HG02763 (cell line): ENCODE results near the gene SYAP1.
"Not testable (repeated sequence)": the region's sequence is repeated elsewhere in the genome, so short reads cannot be mapped to it uniquely, and the experiment has no call there.

Experiments
- ATAC-seq: cut with Tn5 transposase; IDR thresholded peaks from one replicate; pipeline ENCODE4 v1.9.1; 2021; ENCODE audit warnings: mild to moderate bottlenecking, moderate library complexity; ENCODE audit not compliant: unreplicated experiment

The SYAP1 gene, protein sequence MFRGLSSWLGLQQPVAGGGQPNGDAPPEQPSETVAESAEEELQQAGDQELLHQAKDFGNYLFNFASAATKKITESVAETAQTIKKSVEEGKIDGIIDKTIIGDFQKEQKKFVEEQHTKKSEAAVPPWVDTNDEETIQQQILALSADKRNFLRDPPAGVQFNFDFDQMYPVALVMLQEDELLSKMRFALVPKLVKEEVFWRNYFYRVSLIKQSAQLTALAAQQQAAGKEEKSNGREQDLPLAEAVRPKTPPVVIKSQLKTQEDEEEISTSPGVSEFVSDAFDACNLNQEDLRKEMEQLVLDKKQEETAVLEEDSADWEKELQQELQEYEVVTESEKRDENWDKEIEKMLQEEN

DNA sequence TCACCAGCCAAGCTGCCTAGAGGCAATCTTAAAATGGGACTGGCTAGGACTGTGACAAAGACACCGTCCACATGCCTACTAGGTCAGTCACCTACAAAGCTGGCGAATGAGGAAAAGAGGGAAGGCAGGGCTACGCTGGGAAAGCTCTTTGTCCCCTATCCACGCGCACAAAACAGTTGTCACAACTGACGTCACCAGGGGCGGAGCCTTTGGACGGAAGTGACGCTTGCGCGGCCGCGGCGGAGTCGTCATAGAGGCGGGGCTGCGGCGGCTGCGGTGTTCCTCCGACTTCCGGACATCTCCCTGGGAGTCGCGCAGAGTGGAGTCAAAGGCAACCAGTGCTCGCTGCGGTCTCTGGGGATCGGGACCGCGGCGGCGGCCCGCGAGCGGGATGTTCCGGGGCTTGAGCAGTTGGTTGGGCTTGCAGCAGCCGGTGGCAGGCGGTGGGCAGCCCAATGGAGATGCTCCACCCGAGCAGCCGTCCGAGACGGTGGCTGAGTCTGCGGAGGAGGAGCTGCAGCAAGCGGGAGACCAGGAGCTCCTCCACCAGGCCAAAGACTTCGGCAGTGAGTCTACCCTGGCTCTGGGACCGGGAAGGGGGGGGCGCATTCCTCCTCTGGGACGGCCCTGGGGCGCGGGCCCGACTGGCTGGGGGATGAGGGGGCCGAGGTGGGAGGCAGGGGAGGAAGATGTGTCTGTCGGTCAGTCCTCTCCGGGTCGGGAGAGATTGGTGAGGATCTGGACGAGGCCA, at the start of gene SYAP1:
Gene SYAP1 (plus strand): TSS at position 279 of the 751 bp plus-strand sequence. CDS start 113 bp downstream, at position 392.
- ATAC-seq = peak; percentile 99

DNA sequence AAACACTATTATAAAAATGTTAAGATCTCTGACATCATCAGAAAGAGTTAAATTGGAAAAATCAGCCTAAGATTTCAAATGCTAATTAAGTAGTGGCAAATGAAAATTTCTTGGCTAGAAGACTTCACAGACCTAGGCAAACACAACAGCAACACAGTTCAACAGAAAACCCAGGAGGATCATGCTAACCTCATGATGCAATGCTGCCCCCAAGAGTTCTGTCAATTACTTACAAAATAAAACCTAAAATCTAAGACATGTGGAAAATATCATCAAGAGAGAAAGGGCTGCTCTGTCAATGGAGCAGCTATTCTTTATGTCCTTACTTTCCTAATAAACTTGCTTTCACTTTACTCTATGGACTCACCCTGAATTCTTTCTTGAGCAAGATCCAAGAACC, 48.4 kb upstream of the SYAP1 start:
- ATAC-seq = no peak

DNA sequence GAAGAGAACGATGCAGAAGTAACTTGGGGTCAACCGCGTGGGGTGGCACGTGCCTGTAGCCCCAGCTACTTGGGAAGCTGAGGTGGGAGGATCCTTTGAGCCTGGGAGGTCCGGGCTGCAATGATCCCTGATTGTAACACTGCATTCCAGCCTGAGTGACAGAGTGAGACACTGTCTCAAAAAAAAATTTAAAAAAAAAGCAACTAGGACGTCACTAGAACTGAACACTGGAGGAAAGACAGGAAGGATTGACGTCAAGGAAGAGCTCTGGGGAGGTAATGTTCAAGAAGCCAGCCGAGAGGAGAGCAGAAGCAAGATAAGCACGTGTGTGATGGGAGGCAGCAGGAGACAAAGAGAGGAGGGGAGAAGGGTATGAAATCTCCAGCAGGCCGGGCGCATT, 40.7 kb upstream of the SYAP1 start:
- ATAC-seq = no peak

DNA sequence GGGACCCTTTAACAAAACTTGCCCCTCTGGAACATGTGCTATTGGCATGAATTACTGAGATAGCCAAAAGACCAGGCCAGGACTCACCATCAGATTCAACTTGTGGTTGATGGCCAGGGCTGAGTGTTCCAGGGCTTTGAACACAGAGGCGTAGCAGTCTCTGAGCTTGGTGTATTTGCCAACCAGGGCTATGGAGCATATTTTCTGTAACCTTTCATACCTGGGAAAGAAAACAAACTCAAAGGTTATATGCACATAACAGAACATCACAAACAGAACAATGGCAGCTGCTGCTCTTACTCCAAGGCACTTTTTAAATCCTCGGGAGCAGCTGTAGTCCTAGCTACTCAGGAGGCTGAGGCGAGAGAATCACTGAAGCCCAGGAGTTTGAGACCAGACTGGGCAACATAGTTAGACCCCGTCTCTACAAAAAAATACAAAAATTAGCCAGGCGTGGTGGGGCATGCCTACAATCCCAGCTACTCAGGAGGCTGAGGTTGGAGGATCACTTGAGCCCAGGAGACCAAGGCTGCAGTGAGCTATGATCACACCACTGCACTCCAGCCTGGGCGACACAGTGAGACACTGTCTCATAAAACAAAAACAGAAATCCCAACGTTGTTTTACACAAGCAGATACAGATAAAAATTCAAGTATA, 36.3 kb upstream of the SYAP1 start:
- ATAC-seq = no peak

DNA sequence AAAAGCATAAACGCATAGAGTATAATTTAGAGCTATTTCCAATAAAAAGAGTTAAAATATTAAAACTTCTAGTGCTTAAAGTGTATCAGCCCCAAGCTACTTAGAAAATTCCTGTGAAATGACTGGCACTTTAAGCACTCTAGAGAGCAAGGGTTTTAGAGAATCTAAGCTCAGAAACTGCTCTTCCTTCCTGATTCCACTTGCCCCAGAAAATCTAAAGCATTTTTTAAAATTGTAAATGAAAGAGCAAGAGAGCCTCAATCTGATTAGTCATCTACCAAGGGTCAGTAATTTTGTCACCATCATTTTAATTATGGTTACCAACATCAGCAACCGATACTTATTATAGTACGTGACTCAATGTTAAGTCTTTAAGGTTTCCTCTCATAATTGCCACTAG, 31.9 kb upstream of the SYAP1 start:
- ATAC-seq = no peak

DNA sequence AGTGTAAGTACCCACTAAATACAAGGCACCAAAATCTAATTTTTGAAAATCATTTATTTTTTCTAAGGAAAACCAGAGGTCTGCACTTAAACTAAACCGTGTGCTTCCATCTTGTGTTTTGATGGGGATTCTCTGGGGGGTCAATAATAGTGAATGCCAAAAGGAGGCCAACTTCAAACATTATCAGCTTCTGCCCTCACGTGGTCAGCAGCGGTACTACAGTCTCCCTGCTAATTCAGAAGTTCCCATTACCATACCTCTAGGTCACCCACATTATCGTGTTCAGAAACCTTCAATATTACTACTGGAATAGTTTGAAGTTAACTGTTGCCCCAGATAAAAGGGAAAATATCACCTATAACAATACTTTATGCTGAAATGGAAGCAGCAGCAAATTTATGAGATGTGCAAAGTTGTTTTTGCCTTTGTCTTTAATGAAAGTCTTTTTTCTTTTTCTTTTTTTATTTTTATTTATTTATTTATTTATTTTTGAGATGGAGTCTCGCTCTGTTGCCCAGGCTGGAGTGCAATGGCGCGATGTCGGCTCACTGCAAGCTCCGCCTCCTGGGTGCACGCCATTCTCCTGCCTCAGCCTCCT, 24.2 kb upstream of the SYAP1 start:
- no peak for ATAC-seq

DNA sequence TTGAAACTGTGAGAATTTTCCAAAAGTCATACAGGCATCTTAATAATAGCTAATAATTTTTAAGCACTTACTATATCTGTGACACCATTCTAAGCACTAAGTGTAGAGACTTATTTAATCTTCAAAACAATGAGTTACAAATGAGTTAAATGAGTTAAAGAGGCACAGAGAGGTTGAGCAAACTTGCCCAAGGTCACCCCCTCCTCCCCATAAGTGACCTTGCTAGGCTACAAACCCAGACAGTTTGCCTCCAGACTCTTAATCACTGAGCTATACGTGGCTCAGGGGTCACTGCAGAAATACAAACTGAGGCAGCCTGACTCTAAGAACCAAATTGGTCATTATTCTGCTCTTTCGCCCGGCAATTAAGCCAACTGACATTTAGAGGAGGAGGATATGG, 22.5 kb upstream of the SYAP1 start:
- ATAC-seq = no peak

DNA sequence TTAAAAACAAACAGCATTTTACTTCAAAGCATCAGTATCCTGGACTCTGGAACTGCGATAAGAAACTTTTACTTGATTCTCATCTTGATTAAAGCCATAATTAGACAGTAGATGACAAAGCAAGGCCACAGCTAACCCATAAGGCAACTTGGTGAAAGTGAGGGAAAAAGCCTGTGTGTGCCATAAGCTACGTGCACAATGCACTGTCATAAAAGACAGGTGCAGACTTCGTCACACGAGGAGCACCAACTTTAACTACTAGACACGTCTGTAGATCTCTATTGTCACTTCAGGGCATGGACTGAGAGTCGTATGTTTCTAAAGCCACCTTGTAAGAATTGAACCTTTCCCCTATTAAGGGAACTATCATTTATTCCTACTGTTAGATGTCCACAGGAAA, 20.0 kb upstream of the SYAP1 start:
- ATAC-seq = no peak

DNA sequence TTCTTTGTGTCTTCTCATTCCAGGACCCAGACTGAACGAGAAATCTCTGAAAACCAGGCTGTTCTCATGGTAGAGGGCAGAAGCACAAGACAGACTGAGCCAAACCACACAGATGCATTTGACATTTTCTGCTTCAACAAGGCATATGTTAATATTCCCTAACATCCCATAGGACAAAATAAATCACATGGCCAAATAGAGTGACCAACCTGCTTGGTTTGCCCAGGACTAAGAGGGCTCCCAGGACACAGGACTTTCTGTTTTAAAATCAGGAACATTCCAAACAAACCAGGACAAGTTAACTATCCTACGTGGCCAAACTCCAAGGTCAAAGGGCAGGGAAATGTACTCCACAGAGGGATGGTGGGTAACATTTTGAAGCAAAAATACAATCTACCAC, 18.7 kb upstream of the SYAP1 start:
- ATAC-seq = no peak

DNA sequence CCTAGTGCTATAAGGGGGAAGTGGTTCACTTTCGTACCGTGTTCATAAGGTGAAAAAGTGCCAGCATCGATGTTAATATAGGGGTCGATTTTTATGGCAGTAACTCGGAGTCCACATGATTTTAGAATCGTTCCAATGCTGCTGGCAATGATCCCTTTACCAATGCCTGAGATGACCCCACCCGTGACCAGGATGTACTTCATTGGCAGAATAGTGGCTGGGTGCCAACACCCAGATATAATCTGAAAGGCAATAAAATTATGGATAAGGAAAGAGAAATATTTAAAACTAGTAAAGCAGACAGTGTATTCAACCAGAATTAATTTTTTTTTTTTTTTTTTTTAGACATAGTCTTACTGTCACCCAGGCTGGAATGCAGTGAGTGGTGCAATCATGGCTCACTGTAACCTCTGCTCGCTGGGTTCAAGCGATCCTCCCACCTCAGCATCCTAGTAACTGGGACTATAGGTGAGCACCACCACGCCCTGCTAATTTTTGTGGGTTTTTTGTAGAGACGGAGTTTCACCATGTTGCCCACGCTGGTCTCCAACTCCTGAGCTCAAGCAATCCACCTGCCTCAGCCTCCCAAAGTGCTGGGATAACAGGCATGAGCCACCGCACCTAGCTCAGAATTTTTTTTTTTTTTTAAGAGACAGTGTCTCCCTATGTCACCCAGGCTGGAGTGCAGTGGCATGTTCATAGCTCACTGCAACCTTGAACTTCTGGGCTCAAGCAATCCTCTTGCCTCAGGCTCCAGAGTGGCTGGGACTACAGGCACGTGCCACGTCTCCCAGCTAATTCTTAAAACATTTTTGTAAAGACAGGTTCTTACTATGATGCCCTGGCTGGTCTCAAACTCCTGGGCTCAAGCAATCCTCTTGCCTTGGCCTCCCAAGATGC, 16.5 kb upstream of the SYAP1 start:
- no peak for ATAC-seq

DNA sequence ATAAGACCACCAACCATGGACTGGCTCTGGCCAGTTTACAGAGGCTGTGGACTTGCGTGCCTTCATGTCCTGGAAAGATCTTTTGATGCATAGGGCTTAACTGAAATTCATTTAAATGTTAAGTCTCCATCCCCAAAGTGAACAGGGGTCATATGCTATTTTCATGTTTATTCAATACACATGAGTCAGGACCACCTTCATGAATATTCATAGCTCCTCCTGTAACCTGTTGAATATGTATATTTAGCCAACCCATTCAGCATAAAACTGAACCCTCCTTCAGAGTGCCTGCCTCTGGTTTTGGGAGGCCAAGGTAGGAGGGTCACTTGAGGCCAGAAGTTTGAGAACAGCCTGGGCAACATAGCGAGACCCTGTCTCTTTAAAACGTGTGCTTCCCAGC, 14.0 kb upstream of the SYAP1 start:
- peak; percentile 10 for ATAC-seq

DNA sequence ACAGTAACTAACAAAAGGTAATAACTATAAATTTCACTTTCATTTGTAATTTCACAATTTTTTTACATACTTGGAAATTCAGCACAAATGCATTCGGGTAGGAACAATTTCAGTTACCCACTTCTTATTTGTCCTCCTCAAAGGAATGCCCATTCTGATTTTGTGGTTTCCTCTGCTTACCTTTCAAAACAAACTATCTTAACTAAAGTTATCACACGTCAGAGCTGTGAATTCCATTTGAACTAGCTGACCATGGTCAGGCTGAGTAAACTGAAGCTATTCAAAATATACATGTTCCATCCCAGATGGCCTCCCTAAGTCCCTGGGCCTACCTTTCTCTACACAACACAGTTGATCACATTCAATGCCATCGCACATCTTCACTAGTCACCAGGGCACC, 11.4 kb upstream of the SYAP1 start:
- no peak for ATAC-seq

DNA sequence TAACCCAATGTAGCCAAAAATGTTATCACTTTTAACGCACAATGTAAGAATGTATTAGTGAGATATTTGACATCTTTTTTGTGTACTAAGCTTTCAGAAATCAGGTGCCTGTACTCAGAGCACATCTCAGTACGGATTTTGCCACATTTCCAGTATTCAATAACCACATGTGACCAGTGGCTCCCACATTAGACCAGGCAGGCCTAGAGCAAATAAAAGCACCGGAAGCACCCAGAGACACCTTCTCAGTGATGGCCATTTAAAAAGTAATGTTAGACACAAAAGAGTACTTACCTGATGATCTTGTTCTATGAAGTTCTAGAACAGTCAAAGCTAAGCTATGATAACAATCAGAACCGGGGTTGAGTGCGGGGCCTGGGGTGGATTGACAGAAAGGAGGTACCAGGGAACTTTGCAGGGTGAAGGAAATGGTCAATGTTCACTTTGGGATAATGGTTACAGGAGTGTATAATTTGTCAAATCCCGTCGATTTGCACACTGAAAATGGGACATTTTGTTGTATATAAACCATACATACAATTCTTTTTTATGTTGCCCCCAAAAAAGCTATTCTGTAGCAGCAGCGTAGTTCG, 8.1 kb upstream of the SYAP1 start:
- no peak for ATAC-seq

DNA sequence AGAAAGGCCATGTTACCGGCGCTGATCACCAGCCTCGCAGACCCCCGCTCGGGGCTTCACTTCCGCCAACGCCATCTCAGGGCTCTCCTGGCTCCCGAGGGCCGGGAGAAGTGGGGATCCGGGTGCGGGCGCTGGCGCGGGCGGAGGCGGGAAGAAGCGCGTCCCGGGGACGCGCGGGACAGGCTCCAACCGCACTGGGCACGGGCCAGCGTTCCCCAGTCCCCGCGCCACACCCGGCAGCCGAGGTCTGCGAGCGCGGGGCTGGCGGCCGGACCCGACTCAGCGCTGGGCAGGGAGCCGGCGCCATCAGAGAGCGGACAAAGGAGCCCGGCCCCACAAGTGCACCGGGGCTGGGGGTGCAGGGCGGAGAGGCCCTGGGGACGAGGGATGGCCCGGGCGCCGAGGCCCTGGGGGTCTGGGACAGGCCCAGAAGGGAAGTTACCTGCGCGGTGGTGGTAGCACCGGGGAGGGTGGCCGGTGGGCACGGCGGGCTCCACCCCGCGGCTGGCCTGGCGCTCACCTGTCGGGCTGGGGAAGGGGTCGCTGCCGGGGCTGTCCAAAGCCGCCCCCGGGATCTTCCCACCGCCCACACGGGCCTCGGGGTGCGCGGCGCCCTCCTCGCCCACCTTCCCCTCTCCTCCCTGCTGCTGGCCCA, 7.4 kb upstream of the SYAP1 start:
- ATAC-seq = peak; percentile 26

DNA sequence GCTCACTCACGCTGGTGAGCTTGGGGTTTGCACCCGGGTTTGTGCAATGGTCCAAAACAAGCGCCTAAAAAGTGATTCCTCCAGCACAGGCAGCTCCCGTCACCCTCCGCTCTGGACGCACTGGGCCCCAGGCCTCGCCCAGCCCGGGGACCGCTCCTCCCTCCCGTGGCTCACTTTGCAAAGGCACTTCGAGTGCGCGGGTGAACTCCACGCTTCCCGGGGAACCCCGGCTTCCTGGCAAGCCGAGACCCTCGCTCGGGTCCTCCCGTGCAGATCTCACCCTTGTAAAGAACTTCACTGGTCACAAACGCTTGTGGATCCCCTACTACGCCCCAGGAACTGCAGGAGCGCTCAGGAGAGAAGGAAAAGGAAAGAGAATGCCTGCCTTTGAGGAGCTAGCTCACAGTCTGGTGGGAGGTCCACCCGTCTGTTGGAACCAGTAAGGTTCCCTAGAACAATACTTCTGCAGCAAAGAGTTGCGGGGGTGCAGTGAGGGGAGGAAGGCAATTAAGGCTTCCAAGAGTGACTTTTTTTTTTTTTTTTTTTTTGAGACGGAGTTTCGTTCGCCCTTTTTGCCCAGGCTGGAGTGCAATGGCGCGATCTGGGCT, 6.8 kb upstream of the SYAP1 start, which contains the start of gene CTPS2:
Gene CTPS2 (minus strand): TSS at position 122 of the 608 bp plus-strand sequence. CDS start 9,767 bp downstream, outside the sequence.
- ATAC-seq = peak; percentile 61

DNA sequence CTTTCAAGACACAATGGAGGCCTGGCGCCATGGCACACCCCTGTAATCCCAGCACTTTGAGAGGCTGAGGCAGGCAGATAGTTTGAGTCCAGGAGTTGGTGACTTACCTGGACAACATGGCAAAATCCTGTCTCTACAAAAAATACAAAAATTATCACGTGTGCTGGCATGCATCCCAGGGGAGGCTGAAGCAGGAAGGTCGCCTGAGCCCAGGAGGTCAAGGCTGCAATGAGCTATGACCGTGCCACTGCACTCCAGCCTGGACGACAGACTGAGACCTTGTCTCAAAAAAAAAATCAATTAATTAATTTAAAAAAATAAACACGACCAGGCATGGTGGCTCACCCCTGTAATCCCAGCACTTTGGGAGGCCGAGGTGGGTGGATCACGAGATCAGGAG, 4.9 kb upstream of the SYAP1 start:
- ATAC-seq = no peak

DNA sequence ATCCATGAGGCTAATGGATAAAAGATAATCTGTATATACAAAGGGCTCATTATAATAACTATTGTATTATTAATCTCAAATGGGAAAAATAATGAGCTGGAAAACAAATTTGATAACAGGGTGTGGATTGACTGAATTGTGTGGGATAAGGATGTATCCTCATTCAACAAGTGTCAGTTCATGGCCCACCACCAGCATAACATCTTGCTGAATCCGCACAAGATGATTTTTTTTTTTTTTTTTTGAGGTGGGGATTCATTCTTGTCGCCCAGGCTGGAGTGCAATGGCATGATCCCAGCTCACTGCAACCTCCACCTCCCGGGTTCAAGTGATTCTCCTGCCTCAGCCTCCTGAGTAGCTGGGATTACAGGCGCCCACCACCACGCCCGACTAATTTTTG, 3.8 kb upstream of the SYAP1 start:
- ATAC-seq = not testable (repeated sequence)

DNA sequence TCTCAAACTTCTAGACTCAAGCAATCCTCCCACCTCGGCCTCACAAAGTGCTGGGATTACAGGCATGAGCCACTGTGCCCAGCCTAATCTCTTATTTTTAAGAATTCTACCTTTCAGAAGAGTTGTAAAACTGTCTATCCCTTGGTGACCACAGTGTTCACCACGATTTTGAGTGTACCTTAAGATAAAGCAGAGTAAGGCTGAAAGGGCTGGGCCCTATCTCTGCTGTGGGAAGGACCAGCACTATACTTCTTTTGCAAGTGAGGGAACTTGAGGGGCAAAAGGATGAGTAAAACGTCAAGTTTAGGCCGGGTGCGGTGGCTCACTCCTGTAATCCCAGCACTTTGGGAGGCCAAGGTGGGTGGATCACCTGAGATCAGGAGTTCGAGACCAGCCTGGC, 3.0 kb upstream of the SYAP1 start:
- ATAC-seq = not testable (repeated sequence)

DNA sequence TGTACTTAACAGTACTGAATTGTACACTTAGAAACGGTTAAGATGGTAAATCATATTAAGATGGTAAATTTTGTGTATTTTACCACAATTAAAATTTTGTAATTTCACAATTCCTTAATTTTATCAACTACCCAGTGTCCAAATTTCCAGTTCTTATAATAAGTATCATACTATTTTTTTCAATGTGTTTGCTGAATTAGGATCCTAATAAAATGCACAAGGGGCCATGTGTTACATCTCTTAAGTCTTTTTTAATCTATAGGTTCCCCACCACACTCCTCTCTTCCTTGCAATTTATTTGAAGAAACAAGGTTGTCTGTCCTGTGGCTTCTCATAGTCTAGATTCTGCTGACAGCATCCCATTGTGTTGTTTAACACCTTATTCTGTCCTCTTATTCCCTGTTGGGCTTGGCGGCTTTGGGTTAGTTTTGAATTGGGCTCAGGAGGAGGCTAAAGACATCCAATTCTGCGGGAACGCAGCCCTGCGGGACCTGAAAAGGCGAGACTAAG, 533 bp upstream of the SYAP1 start:
- no peak for ATAC-seq
